ENCODE data around the gene DIS3.
"Not testable (repeated sequence)": the region's sequence is repeated elsewhere in the genome, so short reads cannot be mapped to it uniquely, and the experiment has no call there.

Gene DIS3

GRCh38 chr13:72805676-72806346, 24.1 kb upstream of the DIS3 start:
- no peak for DNase-seq (ENCODE audit: low read depth, low spot score)
- Histone ChIP-seq H3K9ac (ENCODE audit: insufficient read length) (no peak overlapping the region), H3K36me3 (ENCODE audit: insufficient read depth, low read length) (peaks cover 22% of the 10 kb centered on the region), H3K9me3 (ENCODE audit: low read depth, low read length) (no peaks in the 10 kb centered on the region), H3K4me3 (no peak overlapping the region), H3K27ac (no peak overlapping the region)
- TF ChIP-seq FOXP2 (optimal IDR thresholded peaks at IDR 0.05; ENCODE audit: control extremely low read depth, extremely low read length, insufficient read depth), result no peak
- TF ChIP-seq EZH2 (IDR thresholded peaks at IDR 0.05), result no peak
- TF ChIP-seq POLR2AphosphoS5 (IDR thresholded peaks at IDR 0.05; ENCODE audit: borderline replicate concordance, low read depth, low read length), result no peak

GRCh38 chr13:72804301-72804700, 22.6 kb upstream of the DIS3 start:
- TF ChIP-seq EZH2 (IDR thresholded peaks at IDR 0.05) (no peak), POLR2AphosphoS5 (IDR thresholded peaks at IDR 0.05; ENCODE audit: borderline replicate concordance, low read depth, low read length) (no peak), FOXP2 (optimal IDR thresholded peaks at IDR 0.05; ENCODE audit: control extremely low read depth, extremely low read length, insufficient read depth) (no peak)
- no peak for DNase-seq (ENCODE audit: low read depth, low spot score)
- peaks cover 27% of the 10 kb centered on the region for H3K36me3 ChIP-seq (ENCODE audit: insufficient read depth, low read length)
- no peak overlapping the region for H3K27ac ChIP-seq
- no peak overlapping the region for H3K4me3 ChIP-seq
- no peak overlapping the region for H3K9ac ChIP-seq (ENCODE audit: insufficient read length)
- H3K9me3 ChIP-seq (ENCODE audit: low read depth, low read length), result no peaks in the 10 kb centered on the region

GRCh38 chr13:72798817-72799216, 17.1 kb upstream of the DIS3 start:
- Histone ChIP-seq H3K4me3 (no peak overlapping the region), H3K9me3 (ENCODE audit: low read depth, low read length) (no peaks in the 10 kb centered on the region), H3K27ac (no peak overlapping the region), H3K36me3 (ENCODE audit: insufficient read depth, low read length) (peaks cover 45% of the 10 kb centered on the region), H3K9ac (ENCODE audit: insufficient read length) (no peak overlapping the region)
- TF ChIP-seq FOXP2 (optimal IDR thresholded peaks at IDR 0.05; ENCODE audit: control extremely low read depth, extremely low read length, insufficient read depth) (no peak), EZH2 (IDR thresholded peaks at IDR 0.05) (no peak), POLR2AphosphoS5 (IDR thresholded peaks at IDR 0.05; ENCODE audit: borderline replicate concordance, low read depth, low read length) (no peak)
- DNase-seq (ENCODE audit: low read depth, low spot score), result no peak

GRCh38 chr13:72792640-72793039, 10.9 kb upstream of the DIS3 start:
- Histone ChIP-seq H3K9me3 (ENCODE audit: low read depth, low read length) (no peaks in the 10 kb centered on the region), H3K36me3 (ENCODE audit: insufficient read depth, low read length) (peaks cover 54% of the 10 kb centered on the region), H3K4me3 (no peak overlapping the region), H3K27ac (no peak overlapping the region), H3K9ac (ENCODE audit: insufficient read length) (no peak overlapping the region)
- no peak for TF ChIP-seq EZH2 (IDR thresholded peaks at IDR 0.05)
- no peak for TF ChIP-seq POLR2AphosphoS5 (IDR thresholded peaks at IDR 0.05; ENCODE audit: borderline replicate concordance, low read depth, low read length)
- no peak for TF ChIP-seq FOXP2 (optimal IDR thresholded peaks at IDR 0.05; ENCODE audit: control extremely low read depth, extremely low read length, insufficient read depth)
- DNase-seq (ENCODE audit: low read depth, low spot score), result no peak

- no peak overlapping the region for H3K9ac ChIP-seq (ENCODE audit: insufficient read length)
- TF ChIP-seq POLR2AphosphoS5 (IDR thresholded peaks at IDR 0.05; ENCODE audit: borderline replicate concordance, low read depth, low read length), result no peak
- no peak for TF ChIP-seq FOXP2 (optimal IDR thresholded peaks at IDR 0.05; ENCODE audit: control extremely low read depth, extremely low read length, insufficient read depth)
- TF ChIP-seq EZH2 (IDR thresholded peaks at IDR 0.05), result no peak
- no peak overlapping the region for H3K4me3 ChIP-seq
- no peak for DNase-seq (ENCODE audit: low read depth, low spot score)
- no peak overlapping the region for H3K27ac ChIP-seq
- peaks cover 51% of the 10 kb centered on the region for H3K36me3 ChIP-seq (ENCODE audit: insufficient read depth, low read length)
- H3K9me3 ChIP-seq (ENCODE audit: low read depth, low read length), result no peaks in the 10 kb centered on the region
These were observed 7.1 kb upstream of the DIS3 start for GRCh38 chr13:72788831-72789230.

GRCh38 chr13:72784679-72785078, 3.0 kb upstream of the DIS3 start:
- not testable (repeated sequence) for DNase-seq (ENCODE audit: low read depth, low spot score); H3K9ac ChIP-seq (ENCODE audit: insufficient read length); H3K9me3 ChIP-seq (ENCODE audit: low read depth, low read length); H3K27ac ChIP-seq; H3K4me3 ChIP-seq
- H3K36me3 ChIP-seq (ENCODE audit: insufficient read depth, low read length), result peaks cover 25% of the 10 kb centered on the region

- H3K9me3 ChIP-seq (ENCODE audit: low read depth, low read length), result no peaks in the 10 kb centered on the region
- no peak overlapping the region; the same call in 1 of the 2 replicates for H3K27ac ChIP-seq
- H3K9ac ChIP-seq (ENCODE audit: insufficient read length), result peak overlapping the region; percentile 93
- no peak for TF ChIP-seq FOXP2 (optimal IDR thresholded peaks at IDR 0.05; ENCODE audit: control extremely low read depth, extremely low read length, insufficient read depth)
- no peak for TF ChIP-seq POLR2AphosphoS5 (IDR thresholded peaks at IDR 0.05; ENCODE audit: borderline replicate concordance, low read depth, low read length)
- TF ChIP-seq EZH2 (IDR thresholded peaks at IDR 0.05), result no peak
- no peak for DNase-seq (ENCODE audit: low read depth, low spot score)
- H3K36me3 ChIP-seq (ENCODE audit: insufficient read depth, low read length), result peaks cover 38% of the 10 kb centered on the region
- peak overlapping the region; percentile 100 for H3K4me3 ChIP-seq
These were observed 1.0 kb upstream of the DIS3 start for GRCh38 chr13:72782717-72783116.

- no peaks in the 10 kb centered on the region for H3K9me3 ChIP-seq (ENCODE audit: low read depth, low read length)
- no peak for DNase-seq (ENCODE audit: low read depth, low spot score)
- H3K27ac ChIP-seq, result no peak overlapping the region
- H3K36me3 ChIP-seq (ENCODE audit: insufficient read depth, low read length), result peaks cover 89% of the 10 kb centered on the region
- no peak overlapping the region for H3K9ac ChIP-seq (ENCODE audit: insufficient read length)
- no peak overlapping the region for H3K4me3 ChIP-seq
- TF ChIP-seq POLR2AphosphoS5 (IDR thresholded peaks at IDR 0.05; ENCODE audit: borderline replicate concordance, low read depth, low read length) (no peak), EZH2 (IDR thresholded peaks at IDR 0.05) (no peak), FOXP2 (optimal IDR thresholded peaks at IDR 0.05; ENCODE audit: control extremely low read depth, extremely low read length, insufficient read depth) (no peak)
These were observed 7.7 kb downstream of the DIS3 start for GRCh38 chr13:72774019-72774418.

- Histone ChIP-seq H3K27ac (no peak overlapping the region), H3K36me3 (ENCODE audit: insufficient read depth, low read length) (peaks cover 98% of the 10 kb centered on the region), H3K9ac (ENCODE audit: insufficient read length) (no peak overlapping the region), H3K9me3 (ENCODE audit: low read depth, low read length) (no peaks in the 10 kb centered on the region), H3K4me3 (no peak overlapping the region)
- DNase-seq (ENCODE audit: low read depth, low spot score), result no peak
- no peak for TF ChIP-seq POLR2AphosphoS5 (IDR thresholded peaks at IDR 0.05; ENCODE audit: borderline replicate concordance, low read depth, low read length)
These were observed 18.3 kb downstream of the DIS3 start for GRCh38 chr13:72763411-72763810.

Measured in SK-N-MC (cell line).